ENCODE measurements around the gene KRT15.
A peak's percentile ranks its signal among the peaks of the same experiment; 100 is the strongest.

The KRT15 gene

GRCh38 chr17:41476866-41477815 is 41.5 kb downstream of the KRT15 start:
- DNase-seq = no peak

DNA sequence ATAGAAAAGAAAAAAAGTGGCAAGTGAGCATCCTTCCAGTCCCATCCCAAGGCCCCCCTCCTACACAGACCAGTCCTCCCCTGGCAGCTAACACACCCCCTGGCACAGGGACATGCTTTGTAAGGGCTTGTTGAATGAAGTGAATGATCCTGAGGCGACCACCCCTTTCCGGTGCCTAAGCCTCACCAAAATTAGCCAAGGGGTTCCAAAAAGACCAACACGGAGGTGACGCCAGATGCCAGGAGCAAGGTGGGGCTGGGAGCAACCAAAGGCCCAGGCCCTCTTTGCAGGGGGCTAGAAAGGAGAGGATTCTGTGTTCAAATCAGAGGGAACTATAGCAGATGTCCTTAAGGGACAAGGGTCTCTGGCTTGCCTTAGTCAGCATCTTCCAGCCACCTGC is 43.3 kb downstream of the KRT15 start:
- no peak for DNase-seq

GRCh38 chr17:41474863-41475262 is 43.8 kb downstream of the KRT15 start:
- DNase-seq = no peak

DNA sequence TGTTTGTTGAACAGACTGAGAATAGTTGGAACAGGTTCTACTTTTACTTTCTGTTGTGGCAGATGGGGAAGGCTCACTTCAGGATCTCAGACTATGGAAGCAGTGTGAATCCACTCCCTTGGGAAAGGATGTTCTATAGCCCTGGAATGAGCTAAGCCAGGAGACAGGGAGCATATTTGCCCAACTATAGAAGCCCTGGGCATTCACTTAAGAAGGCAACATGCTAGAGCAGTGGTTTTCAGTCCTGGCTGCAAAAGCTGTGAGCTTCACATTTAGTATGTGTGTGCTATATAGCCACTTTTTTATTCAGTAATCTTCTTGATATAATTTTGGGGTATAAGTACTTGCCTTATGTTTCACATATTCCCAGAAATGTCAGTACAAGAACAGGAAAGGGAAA is 50.3 kb downstream of the KRT15 start:
- no peak for DNase-seq

GRCh38 chr17:41467561-41467960 is 51.1 kb downstream of the KRT15 start:
- DNase-seq = no peak

GRCh38 chr17:41466988-41467387 is 51.7 kb downstream of the KRT15 start, which contains the start of gene KRT32:
KRT32 (minus strand) TSS chr17:41467386; CDS start chr17:41467325, 61 bp downstream.
- DNase-seq = no peak

DNA sequence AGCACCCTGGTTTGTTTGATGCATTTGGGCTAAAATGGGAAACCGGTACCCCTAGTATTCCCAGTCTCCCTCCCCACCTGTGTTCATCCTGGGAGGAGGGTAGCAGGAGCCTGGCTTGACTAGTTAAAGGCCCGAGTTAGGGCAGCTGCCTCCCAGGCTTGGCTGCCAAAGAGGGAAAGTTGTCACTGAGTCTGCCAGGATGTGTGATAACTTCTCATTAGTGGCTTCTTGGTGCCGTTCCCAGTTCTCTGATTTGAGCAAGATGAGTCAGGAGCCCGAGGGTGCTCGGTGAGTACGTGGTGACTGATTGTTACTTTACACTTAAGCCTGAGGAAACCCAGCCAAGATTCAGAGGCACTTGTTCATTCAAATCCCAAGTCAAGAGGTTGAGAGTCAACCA is 54.0 kb downstream of the KRT15 start:
- DNase-seq = peak; percentile 96

- DNase-seq = no peak
Observed at GRCh38 chr17:41464173-41464572, 54.5 kb downstream of the KRT15 start.

GRCh38 chr17:41463746-41464145 is 54.9 kb downstream of the KRT15 start:
- DNase-seq = no peak
